Stimulated activated CD4-positive, alpha-beta T cell treated with anti-CD3 and anti-CD28 coated beads, Interleukin-4, amount 100 ng/mL, for 24 hours (primary cell): ENCODE results near the gene RBFA.

Experiments
- DNase-seq: peaks from one replicate; pipeline ENCODE4 v3.0.0-alpha.2; 2020

Gene RBFA

DNA sequence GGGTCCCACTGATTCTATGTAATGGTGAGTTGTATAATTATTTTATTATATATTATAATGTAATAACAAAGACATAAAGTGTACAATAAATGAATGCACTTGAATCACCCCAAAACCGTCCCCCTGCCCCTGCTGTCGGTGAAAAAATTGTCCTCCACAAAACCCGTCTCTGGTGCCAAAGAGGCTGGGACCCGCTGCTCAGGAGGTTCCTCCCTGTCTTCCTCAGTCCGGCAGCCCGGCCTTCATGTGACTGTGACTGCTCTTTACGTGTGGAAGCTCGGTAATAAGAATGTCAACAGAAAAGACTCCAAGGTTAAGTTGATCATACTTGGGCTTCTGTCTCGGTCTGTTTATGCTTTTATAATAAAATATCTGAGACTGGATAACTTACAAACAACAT is 42.1 kb downstream of the RBFA start:
- no peak for DNase-seq

DNA sequence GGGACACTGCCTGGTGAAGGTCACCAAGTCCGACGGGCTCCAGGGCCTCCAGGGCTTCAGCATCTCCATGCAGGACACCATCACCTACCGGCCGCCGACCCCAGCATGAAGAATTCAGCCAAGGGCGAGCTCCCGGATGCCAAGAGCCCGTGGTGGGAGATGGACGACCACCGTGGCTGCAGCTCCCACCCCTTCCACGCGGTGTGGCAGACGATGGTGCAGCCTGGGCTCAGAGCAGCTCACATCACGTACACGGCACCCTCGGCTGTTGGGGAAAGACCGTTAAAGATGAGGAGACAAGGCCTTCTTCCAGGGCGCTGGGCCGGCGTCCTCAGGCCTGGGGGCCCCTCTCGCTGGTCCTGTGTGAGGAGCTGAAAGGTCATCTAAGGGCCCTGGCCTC is 43.6 kb downstream of the RBFA start:
- DNase-seq = no peak
